Hepatocyte (in vitro differentiated cells): Measurements from ENCODE around the gene MAS1.

Source experiments
- CTCF ChIP-seq: fragments of 200-600 bp; sonication (generic); IDR thresholded peaks from 2 replicates; pipeline ENCODE4 v1.5.1; 2016; ENCODE audit warnings: antibody characterized with exemption, mild to moderate bottlenecking; ENCODE audit not compliant: poor library complexity
- EZH2 ChIP-seq: fragments of 200-600 bp; sonication (generic); IDR thresholded peaks from 2 replicates; pipeline ENCODE4 v1.6.1; 2016; ENCODE audit warnings: antibody characterized with exemption, mild to moderate bottlenecking, borderline replicate concordance
- EZH2phosphoT487 ChIP-seq: fragments of 200-600 bp; sonication (generic); IDR thresholded peaks from one replicate; pipeline ENCODE4 v1.6.1; 2018; ENCODE audit warnings: antibody characterized with exemption, mild to moderate bottlenecking, low read depth, moderate library complexity; ENCODE audit not compliant: unreplicated experiment, severe bottlenecking

GRCh38 chr6:159935065-159935464 lies 44.3 kb downstream of the MAS1 start:
- TF ChIP-seq CTCF (no peak), EZH2 (no peak), EZH2phosphoT487 (no peak)
